ENCODE results near the gene MAGI2.

The MAGI2 gene

DNA sequence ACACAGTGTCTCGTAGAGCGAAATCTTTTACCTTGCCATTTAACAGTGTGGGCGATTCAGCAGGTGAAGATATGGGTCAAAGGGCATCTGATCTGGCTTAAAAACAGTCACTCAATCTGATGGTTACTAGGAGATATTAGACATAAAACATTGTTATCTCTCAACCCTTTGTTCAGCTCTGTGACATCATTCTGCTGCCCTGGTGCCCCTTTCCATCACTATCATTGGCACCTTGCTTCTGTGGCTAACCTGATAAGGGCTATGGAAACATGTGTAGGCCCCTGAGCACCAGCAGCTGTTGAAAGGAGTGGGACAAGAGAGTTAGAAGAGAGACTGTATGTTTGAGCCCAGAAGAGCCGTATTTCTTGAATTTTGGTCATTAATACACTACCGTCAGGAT is 1004.6 kb downstream of the MAGI2 start:
- no peak overlapping the region for H3K4me3 ChIP-seq (ENCODE audit: low read length in 2 of 2)
- H3K27ac ChIP-seq (ENCODE audit: low read length): no peak overlapping the region
- H3K4me1 ChIP-seq (ENCODE audit: control insufficient read depth, insufficient read depth, low read length): no peaks in the 10 kb centered on the region
- H3K27me3 ChIP-seq (ENCODE audit: control insufficient read depth in 1 of 2, insufficient read depth in 2 of 2, low read length in 2 of 2): no peaks in the 10 kb centered on the region
- H3K9ac ChIP-seq (ENCODE audit: low read length in 2 of 2): no peak overlapping the region
- H3K9me3 ChIP-seq (ENCODE audit: control insufficient read depth in 2 of 2, low read length in 2 of 2): no peaks in the 10 kb centered on the region
- H3K36me3 ChIP-seq (ENCODE audit: control insufficient read depth in 2 of 2, insufficient read depth in 2 of 2, low read length in 2 of 2): no peaks in the 10 kb centered on the region

DNA sequence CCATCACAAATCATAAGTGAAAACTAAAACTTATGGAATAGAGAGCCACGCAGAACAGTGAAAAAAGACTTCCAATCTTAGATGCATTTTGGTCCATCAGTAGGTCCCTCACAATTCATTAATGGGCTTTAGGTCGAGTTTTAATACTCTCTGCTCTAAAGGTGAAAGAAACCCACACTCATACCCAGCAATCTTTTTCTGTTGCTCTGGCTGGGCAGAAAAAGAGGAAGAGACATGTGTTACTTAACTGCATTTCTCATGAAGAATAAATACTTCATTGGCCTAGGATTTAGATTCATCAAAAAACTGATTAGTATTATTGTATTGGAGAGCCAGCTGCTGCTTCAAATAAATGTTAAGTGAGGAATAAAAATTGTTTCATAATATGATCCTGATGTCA is 1009.2 kb downstream of the MAGI2 start:
- Histone ChIP-seq H3K36me3 (ENCODE audit: control insufficient read depth in 2 of 2, insufficient read depth in 2 of 2, low read length in 2 of 2) (no peaks in the 10 kb centered on the region), H3K27ac (ENCODE audit: low read length) (no peak overlapping the region), H3K9ac (ENCODE audit: low read length in 2 of 2) (no peak overlapping the region), H3K4me1 (ENCODE audit: control insufficient read depth, insufficient read depth, low read length) (no peaks in the 10 kb centered on the region), H3K4me3 (ENCODE audit: low read length in 2 of 2) (no peak overlapping the region), H3K27me3 (ENCODE audit: control insufficient read depth in 1 of 2, insufficient read depth in 2 of 2, low read length in 2 of 2) (no peaks in the 10 kb centered on the region), H3K9me3 (ENCODE audit: control insufficient read depth in 2 of 2, low read length in 2 of 2) (no peaks in the 10 kb centered on the region)

DNA sequence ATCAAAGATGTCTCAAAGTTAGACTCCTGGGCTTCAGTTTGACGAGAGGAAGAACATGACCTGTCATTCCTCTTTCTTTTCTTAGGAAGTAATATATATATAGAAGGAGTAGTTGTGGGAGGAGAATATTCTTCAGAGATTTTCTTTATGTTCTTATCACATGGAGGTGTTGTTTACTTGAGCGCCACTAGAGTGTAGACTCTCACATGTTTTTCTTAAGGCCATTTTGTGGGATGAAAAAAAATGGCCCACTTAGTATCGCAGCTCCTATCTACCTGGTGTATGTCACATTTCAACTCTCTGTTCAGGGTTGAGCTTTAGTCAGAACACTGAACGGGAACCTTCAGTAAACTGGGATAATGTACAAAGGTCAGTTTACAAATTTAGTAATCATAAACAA is 1009.7 kb downstream of the MAGI2 start:
- Histone ChIP-seq H3K4me1 (ENCODE audit: control insufficient read depth, insufficient read depth, low read length) (no peaks in the 10 kb centered on the region), H3K9me3 (ENCODE audit: control insufficient read depth in 2 of 2, low read length in 2 of 2) (no peaks in the 10 kb centered on the region), H3K36me3 (ENCODE audit: control insufficient read depth in 2 of 2, insufficient read depth in 2 of 2, low read length in 2 of 2) (no peaks in the 10 kb centered on the region), H3K27ac (ENCODE audit: low read length) (no peak overlapping the region), H3K4me3 (ENCODE audit: low read length in 2 of 2) (no peak overlapping the region), H3K9ac (ENCODE audit: low read length in 2 of 2) (no peak overlapping the region), H3K27me3 (ENCODE audit: control insufficient read depth in 1 of 2, insufficient read depth in 2 of 2, low read length in 2 of 2) (no peaks in the 10 kb centered on the region)

DNA sequence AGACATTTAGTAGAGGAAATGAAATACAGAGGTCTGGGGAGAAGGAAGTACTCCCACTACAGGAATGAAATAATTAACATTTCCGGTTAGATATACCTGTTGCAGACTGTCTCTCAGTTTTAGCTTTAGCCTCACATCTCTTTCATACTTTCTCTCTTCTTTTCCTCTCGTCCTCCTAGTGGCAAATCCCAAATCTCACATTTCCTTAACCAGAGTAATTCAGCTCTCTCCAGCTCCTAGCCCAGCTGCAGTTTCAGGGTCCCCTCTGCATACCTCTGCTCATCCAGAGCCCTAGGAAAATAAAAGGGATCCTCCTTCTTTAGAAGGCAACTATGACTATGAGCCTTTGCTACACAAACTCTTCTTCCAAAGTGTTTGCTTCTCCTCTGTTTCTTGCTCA is 1011.7 kb downstream of the MAGI2 start:
- Histone ChIP-seq H3K9ac (ENCODE audit: low read length in 2 of 2) (no peak overlapping the region), H3K27me3 (ENCODE audit: control insufficient read depth in 1 of 2, insufficient read depth in 2 of 2, low read length in 2 of 2) (no peaks in the 10 kb centered on the region), H3K36me3 (ENCODE audit: control insufficient read depth in 2 of 2, insufficient read depth in 2 of 2, low read length in 2 of 2) (no peaks in the 10 kb centered on the region), H3K4me1 (ENCODE audit: control insufficient read depth, insufficient read depth, low read length) (no peaks in the 10 kb centered on the region), H3K4me3 (ENCODE audit: low read length in 2 of 2) (no peak overlapping the region), H3K9me3 (ENCODE audit: control insufficient read depth in 2 of 2, low read length in 2 of 2) (no peaks in the 10 kb centered on the region), H3K27ac (ENCODE audit: low read length) (no peak overlapping the region)

DNA sequence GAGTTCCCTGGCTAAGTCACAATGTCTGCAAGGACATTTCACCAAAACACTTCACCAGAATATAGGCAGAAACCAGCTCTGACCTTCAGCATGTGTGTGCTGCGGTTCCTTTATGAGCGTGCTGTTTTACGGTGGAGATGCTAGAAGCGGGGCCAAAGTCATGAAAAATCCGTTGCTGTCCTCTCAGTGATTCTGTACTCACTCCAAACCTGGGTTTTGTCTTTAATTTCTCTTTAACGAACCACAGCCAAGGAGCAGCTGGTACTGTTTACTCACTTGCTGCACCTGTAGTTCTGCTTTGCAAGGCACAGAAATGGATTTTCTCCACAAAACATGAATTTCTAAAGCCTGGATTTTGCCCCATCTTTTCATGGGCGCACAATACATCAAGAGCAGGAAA is 1015.0 kb downstream of the MAGI2 start:
- no peak overlapping the region for H3K9ac ChIP-seq (ENCODE audit: low read length in 2 of 2)
- H3K27me3 ChIP-seq (ENCODE audit: control insufficient read depth in 1 of 2, insufficient read depth in 2 of 2, low read length in 2 of 2): no peaks in the 10 kb centered on the region
- H3K4me3 ChIP-seq (ENCODE audit: low read length in 2 of 2): no peak overlapping the region
- no peak overlapping the region for H3K27ac ChIP-seq (ENCODE audit: low read length)
- H3K9me3 ChIP-seq (ENCODE audit: control insufficient read depth in 2 of 2, low read length in 2 of 2): no peaks in the 10 kb centered on the region
- H3K36me3 ChIP-seq (ENCODE audit: control insufficient read depth in 2 of 2, insufficient read depth in 2 of 2, low read length in 2 of 2): no peaks in the 10 kb centered on the region
- no peaks in the 10 kb centered on the region for H3K4me1 ChIP-seq (ENCODE audit: control insufficient read depth, insufficient read depth, low read length)

DNA sequence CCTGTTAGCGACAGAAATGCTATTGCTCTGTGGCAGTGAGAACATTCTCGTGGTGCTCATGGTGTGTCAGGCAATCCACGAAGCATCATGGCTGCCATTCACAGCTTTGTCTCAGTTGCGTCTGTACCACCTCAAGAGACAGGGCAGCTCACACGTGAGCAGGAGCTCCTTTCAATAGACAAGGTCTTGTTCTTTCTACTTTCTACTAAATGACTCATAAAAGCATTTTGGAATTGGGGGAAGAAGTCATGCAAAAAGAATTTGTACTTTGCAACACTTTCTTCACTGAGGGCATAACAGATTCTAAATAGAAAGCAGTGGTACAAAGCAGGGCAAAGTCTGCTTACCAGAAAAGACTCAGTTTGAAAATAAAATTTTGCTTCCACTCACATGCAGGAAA is 1016.3 kb downstream of the MAGI2 start:
- H3K27ac ChIP-seq (ENCODE audit: low read length): no peak overlapping the region
- no peaks in the 10 kb centered on the region for H3K36me3 ChIP-seq (ENCODE audit: control insufficient read depth in 2 of 2, insufficient read depth in 2 of 2, low read length in 2 of 2)
- H3K4me3 ChIP-seq (ENCODE audit: low read length in 2 of 2): no peak overlapping the region
- no peaks in the 10 kb centered on the region for H3K27me3 ChIP-seq (ENCODE audit: control insufficient read depth in 1 of 2, insufficient read depth in 2 of 2, low read length in 2 of 2)
- no peaks in the 10 kb centered on the region for H3K9me3 ChIP-seq (ENCODE audit: control insufficient read depth in 2 of 2, low read length in 2 of 2)
- no peaks in the 10 kb centered on the region for H3K4me1 ChIP-seq (ENCODE audit: control insufficient read depth, insufficient read depth, low read length)
- no peak overlapping the region for H3K9ac ChIP-seq (ENCODE audit: low read length in 2 of 2)

DNA sequence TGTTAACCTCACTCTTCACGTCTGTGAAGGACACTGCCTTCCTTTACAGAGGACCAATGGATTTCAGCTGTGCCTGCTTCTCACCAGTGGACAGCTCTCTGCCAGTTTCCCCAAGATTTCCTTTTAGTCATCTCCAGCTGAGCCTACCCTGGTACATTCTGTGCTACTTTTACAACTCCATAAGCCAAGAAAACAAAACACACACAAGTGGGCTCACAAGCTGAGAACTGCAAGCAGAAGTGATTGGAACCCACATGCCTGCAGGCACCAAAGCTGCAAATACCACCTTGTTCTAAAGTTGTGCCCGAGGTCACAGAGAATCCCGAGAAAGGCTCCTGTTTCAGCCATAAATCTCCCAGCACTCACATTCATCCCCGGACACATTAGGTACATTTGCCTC is 1018.1 kb downstream of the MAGI2 start:
- no peak overlapping the region for H3K27ac ChIP-seq (ENCODE audit: low read length)

DNA sequence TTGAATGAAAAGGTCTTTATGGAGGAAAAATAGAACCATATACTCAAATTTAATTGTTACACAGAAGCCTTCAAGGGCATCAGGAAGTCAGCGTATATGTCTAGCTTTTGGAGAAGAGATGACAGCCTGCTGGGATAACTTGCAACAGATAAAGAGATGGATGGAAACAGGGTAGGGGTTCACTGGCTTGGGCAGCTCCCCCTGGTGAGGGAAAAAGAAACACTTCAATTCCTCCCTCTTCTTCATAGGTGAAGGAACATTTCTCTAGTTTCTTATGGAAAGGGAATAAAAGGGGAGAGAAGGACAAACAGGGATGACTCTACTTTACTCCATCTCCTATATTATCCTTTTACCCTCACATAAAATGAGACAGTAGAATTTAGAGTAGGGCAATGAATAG is 1019.2 kb downstream of the MAGI2 start:
- Histone ChIP-seq H3K27ac (ENCODE audit: low read length) (no peak overlapping the region), H3K9ac (ENCODE audit: low read length in 2 of 2) (no peak overlapping the region), H3K4me3 (ENCODE audit: low read length in 2 of 2) (no peak overlapping the region), H3K4me1 (ENCODE audit: control insufficient read depth, insufficient read depth, low read length) (no peaks in the 10 kb centered on the region), H3K9me3 (ENCODE audit: control insufficient read depth in 2 of 2, low read length in 2 of 2) (no peaks in the 10 kb centered on the region), H3K36me3 (ENCODE audit: control insufficient read depth in 2 of 2, insufficient read depth in 2 of 2, low read length in 2 of 2) (no peaks in the 10 kb centered on the region), H3K27me3 (ENCODE audit: control insufficient read depth in 1 of 2, insufficient read depth in 2 of 2, low read length in 2 of 2) (no peaks in the 10 kb centered on the region)

More for the DNA sequence above, 1018.1 kb downstream of the MAGI2 start:
- Histone ChIP-seq H3K36me3 (ENCODE audit: control insufficient read depth in 2 of 2, insufficient read depth in 2 of 2, low read length in 2 of 2) (no peaks in the 10 kb centered on the region), H3K9ac (ENCODE audit: low read length in 2 of 2) (no peak overlapping the region), H3K9me3 (ENCODE audit: control insufficient read depth in 2 of 2, low read length in 2 of 2) (no peaks in the 10 kb centered on the region), H3K4me3 (ENCODE audit: low read length in 2 of 2) (no peak overlapping the region), H3K4me1 (ENCODE audit: control insufficient read depth, insufficient read depth, low read length) (no peaks in the 10 kb centered on the region), H3K27me3 (ENCODE audit: control insufficient read depth in 1 of 2, insufficient read depth in 2 of 2, low read length in 2 of 2) (no peaks in the 10 kb centered on the region)

DNA sequence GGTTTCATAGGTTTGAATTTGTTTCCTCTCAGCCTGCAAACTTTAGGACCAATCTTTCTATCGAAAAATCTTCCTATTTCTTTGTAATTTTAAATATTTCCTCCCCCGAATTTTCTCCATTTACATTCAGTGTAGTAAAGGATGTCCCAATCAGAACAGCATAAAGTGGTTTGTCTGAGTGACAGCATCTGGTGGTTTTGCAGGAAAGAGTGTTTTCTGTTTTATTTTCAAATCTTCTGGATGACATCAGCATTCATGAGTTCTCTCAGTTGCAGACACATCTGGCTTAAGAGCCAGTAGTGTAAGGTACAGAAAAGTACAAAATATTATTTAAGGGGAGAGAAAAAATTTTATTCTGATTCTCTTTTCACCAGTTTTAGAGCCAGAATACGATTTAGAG is 1020.0 kb downstream of the MAGI2 start:
- H3K4me3 ChIP-seq (ENCODE audit: low read length in 2 of 2): no peak overlapping the region
- H3K9ac ChIP-seq (ENCODE audit: low read length in 2 of 2): no peak overlapping the region
- no peaks in the 10 kb centered on the region for H3K9me3 ChIP-seq (ENCODE audit: control insufficient read depth in 2 of 2, low read length in 2 of 2)
- no peaks in the 10 kb centered on the region for H3K36me3 ChIP-seq (ENCODE audit: control insufficient read depth in 2 of 2, insufficient read depth in 2 of 2, low read length in 2 of 2)
- no peaks in the 10 kb centered on the region for H3K27me3 ChIP-seq (ENCODE audit: control insufficient read depth in 1 of 2, insufficient read depth in 2 of 2, low read length in 2 of 2)
- H3K27ac ChIP-seq (ENCODE audit: low read length): no peak overlapping the region
- no peaks in the 10 kb centered on the region for H3K4me1 ChIP-seq (ENCODE audit: control insufficient read depth, insufficient read depth, low read length)

DNA sequence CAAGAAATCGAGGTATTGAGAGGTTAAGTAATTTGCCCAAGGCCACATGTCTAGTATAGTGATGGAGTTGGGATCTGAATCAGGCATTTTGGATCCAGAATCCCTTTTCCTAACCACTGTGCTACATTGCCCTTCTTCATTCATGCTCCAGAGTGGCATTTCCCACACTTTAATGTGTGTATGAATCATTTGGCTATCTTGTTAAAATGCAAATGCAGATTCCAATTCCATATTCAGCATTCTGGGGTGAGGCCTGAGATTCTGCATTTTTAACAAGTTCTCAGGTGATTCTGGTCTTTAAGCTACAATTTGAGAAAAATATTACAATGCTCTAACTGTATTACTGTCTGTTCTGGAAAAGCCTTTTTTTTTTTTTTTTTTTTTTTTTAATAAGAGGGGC is 1023.6 kb downstream of the MAGI2 start:
- Histone ChIP-seq H3K36me3 (ENCODE audit: control insufficient read depth in 2 of 2, insufficient read depth in 2 of 2, low read length in 2 of 2) (no peaks in the 10 kb centered on the region), H3K27ac (ENCODE audit: low read length) (no peak overlapping the region)

DNA sequence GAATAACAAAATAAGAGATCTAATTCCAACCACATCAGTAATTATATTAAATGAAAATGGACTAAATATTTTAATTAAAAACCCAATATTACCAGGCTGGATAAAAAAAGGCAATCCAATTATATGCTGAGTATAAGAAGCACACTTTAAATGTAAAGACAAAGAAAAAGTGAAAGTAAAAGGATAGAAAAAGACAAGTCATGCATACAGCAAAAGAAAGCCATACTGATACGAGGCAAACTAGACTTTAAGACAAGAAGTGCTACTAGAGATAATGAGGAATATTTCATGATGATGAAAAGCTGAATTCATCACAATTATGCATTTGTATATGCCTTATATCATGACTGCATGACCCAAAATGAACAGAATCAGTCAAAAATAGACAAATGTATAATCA is 1026.3 kb downstream of the MAGI2 start:
- Histone ChIP-seq H3K9me3 (ENCODE audit: control insufficient read depth in 2 of 2, low read length in 2 of 2) (no peaks in the 10 kb centered on the region), H3K27me3 (ENCODE audit: control insufficient read depth in 1 of 2, insufficient read depth in 2 of 2, low read length in 2 of 2) (no peaks in the 10 kb centered on the region), H3K27ac (ENCODE audit: low read length) (no peak overlapping the region)

More for the DNA sequence above, 1023.6 kb downstream of the MAGI2 start:
- Histone ChIP-seq H3K4me1 (ENCODE audit: control insufficient read depth, insufficient read depth, low read length) (no peaks in the 10 kb centered on the region), H3K4me3 (ENCODE audit: low read length in 2 of 2) (no peak overlapping the region), H3K9ac (ENCODE audit: low read length in 2 of 2) (no peak overlapping the region), H3K9me3 (ENCODE audit: control insufficient read depth in 2 of 2, low read length in 2 of 2) (no peaks in the 10 kb centered on the region), H3K27me3 (ENCODE audit: control insufficient read depth in 1 of 2, insufficient read depth in 2 of 2, low read length in 2 of 2) (no peaks in the 10 kb centered on the region)

DNA sequence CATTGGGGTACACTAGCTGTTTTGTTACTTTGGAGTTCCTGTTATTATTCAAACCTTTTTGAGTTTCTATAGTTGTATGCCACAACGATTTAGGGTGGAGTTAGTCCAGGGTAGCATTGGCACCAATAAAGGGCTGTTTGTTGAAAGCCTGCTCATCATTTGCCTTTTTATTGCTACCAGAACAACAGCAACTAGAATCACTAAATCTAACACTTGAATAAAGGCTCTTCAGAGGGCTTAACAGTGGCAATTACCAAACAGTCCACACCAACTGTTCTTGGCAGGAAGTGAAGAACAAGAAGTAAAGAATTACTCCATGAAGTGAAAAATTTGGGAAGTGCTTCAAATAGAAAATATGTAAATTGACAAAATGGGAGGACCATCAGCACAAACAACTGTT is 1033.5 kb downstream of the MAGI2 start:
- Histone ChIP-seq H3K4me1 (ENCODE audit: control insufficient read depth, insufficient read depth, low read length) (no peaks in the 10 kb centered on the region), H3K27me3 (ENCODE audit: control insufficient read depth in 1 of 2, insufficient read depth in 2 of 2, low read length in 2 of 2) (no peaks in the 10 kb centered on the region), H3K9ac (ENCODE audit: low read length in 2 of 2) (no peak overlapping the region), H3K9me3 (ENCODE audit: control insufficient read depth in 2 of 2, low read length in 2 of 2) (no peaks in the 10 kb centered on the region), H3K36me3 (ENCODE audit: control insufficient read depth in 2 of 2, insufficient read depth in 2 of 2, low read length in 2 of 2) (no peaks in the 10 kb centered on the region), H3K27ac (ENCODE audit: low read length) (no peak overlapping the region), H3K4me3 (ENCODE audit: low read length in 2 of 2) (no peak overlapping the region)

More for the DNA sequence above, 1026.3 kb downstream of the MAGI2 start:
- no peaks in the 10 kb centered on the region for H3K4me1 ChIP-seq (ENCODE audit: control insufficient read depth, insufficient read depth, low read length)
- H3K4me3 ChIP-seq (ENCODE audit: low read length in 2 of 2): no peak overlapping the region
- no peak overlapping the region for H3K9ac ChIP-seq (ENCODE audit: low read length in 2 of 2)
- no peaks in the 10 kb centered on the region for H3K36me3 ChIP-seq (ENCODE audit: control insufficient read depth in 2 of 2, insufficient read depth in 2 of 2, low read length in 2 of 2)
